ENCODE results near the gene EZH1.
"Not testable (repeated sequence)": the region's sequence is repeated elsewhere in the genome, so short reads cannot be mapped to it uniquely, and the experiment has no call there.

- not testable (repeated sequence) for TF ChIP-seq POLR2A, CEBPB (IDR thresholded peaks at IDR 0.05; ENCODE audit: low read depth, low read length)
Observed at GRCh38 chr17:42666126-42666525, 78.7 kb downstream of the EZH1 start.

Data from IMR-90 (cell line).